ENCODE results near the gene GSTO2.

Gene GSTO2

DNA sequence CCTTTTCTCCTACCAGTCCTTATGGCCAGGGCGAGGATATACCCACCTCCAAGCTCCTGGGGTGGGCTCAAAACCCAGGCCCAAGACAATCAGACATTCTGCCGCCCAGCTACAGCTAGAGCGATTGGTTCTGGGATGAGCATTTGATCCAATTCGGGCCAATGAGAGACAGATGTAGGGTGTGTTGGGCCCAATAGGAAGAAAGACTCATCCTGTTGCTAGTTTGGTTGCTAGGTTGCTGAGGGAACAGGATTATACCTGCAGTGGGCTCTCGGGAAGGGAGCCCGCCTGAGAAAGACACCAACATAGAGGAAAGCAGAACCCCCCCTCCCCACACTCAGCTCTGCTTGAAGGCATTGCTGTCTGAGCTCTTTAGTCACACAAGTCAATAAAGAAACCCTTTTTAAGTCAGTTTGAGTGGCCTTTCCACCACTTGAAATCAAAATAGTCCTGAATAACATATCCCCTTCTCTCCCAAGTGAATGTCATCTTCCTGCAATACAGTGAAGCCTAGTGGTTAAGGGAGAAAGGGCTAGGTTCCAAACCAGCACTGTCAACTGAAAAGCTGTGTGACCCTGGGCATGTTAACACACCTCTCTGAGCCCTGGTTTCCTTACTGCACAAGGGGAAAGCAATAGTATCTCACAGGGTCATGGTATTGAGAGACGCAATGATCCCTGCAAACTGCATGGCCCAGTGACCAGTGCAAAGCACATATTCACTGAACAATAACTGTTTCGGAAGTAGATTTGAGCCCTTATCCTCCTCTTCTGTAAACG is 47.5 kb downstream of the GSTO2 start:
- Histone ChIP-seq H3K9me3 (ENCODE audit: insufficient read depth, low read length, severe bottlenecking) (no peaks in the 10 kb centered on the region), H3K27ac (ENCODE audit: low read length) (no peak overlapping the region), H2AFZ (ENCODE audit: low read depth, low read length) (no peak overlapping the region), H3K4me3 (ENCODE audit: low read depth in 1 of 2, low read length in 2 of 2) (no peak overlapping the region), H3K4me1 (ENCODE audit: insufficient read depth, low read length) (no peaks in the 10 kb centered on the region), H3K36me3 (ENCODE audit: insufficient read depth, low read length) (peaks cover 41% of the 10 kb centered on the region), H4K20me1 (ENCODE audit: insufficient read depth, low read length) (peaks cover 87% of the 10 kb centered on the region), H3K4me2 (ENCODE audit: insufficient read depth, low read length) (no peak overlapping the region), H3K79me2 (ENCODE audit: insufficient read depth, low read length) (peaks cover 51% of the 10 kb centered on the region), H3K27me3 (ENCODE audit: insufficient read depth, low read length, poor library complexity) (no peaks in the 10 kb centered on the region), H3K9ac (ENCODE audit: low read depth, low read length) (no peak overlapping the region)
- ATAC-seq (ENCODE audit: insufficient read depth, low read depth) (no peak), DNase-seq (no peak)
- TF ChIP-seq, protein P1, sequence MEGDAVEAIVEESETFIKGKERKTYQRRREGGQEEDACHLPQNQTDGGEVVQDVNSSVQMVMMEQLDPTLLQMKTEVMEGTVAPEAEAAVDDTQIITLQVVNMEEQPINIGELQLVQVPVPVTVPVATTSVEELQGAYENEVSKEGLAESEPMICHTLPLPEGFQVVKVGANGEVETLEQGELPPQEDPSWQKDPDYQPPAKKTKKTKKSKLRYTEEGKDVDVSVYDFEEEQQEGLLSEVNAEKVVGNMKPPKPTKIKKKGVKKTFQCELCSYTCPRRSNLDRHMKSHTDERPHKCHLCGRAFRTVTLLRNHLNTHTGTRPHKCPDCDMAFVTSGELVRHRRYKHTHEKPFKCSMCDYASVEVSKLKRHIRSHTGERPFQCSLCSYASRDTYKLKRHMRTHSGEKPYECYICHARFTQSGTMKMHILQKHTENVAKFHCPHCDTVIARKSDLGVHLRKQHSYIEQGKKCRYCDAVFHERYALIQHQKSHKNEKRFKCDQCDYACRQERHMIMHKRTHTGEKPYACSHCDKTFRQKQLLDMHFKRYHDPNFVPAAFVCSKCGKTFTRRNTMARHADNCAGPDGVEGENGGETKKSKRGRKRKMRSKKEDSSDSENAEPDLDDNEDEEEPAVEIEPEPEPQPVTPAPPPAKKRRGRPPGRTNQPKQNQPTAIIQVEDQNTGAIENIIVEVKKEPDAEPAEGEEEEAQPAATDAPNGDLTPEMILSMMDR (IDR thresholded peaks at IDR 0.05; ENCODE audit: borderline replicate concordance, extremely low read depth, low read length, poor library complexity, severe bottlenecking): no peak
- no peak for TF ChIP-seq EZH2 (IDR thresholded peaks at IDR 0.05; ENCODE audit: borderline replicate concordance, low read depth, low read length, severe bottlenecking)

DNA sequence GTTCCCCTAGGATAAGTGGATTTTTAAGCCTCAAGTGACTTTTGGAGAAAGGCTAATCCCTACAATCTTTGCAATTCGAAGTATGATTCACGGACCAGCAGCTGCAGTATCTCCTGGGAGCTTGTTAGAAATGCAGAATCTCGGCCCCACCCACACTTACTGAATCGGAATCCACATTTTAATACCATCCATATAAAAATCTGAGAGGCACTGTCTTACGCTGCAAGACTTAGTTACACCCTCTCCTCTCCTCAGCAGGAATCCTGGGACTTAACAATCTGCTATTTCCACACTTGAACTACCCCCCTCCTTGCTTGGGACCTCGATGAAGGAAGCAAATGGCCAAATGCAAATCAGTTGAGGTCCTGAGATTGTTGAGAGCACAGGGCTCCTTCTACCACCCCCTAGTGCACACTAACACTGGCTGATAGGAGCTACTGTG is 48.3 kb downstream of the GSTO2 start:
- H4K20me1 ChIP-seq (ENCODE audit: insufficient read depth, low read length): peaks cover 94% of the 10 kb centered on the region
- H3K27me3 ChIP-seq (ENCODE audit: insufficient read depth, low read length, poor library complexity): no peaks in the 10 kb centered on the region
- no peak overlapping the region for H3K4me2 ChIP-seq (ENCODE audit: insufficient read depth, low read length)
- H3K4me3 ChIP-seq (ENCODE audit: low read depth in 1 of 2, low read length in 2 of 2): no peak overlapping the region
- no peak overlapping the region for H2AFZ ChIP-seq (ENCODE audit: low read depth, low read length)
- no peak overlapping the region for H3K27ac ChIP-seq (ENCODE audit: low read length)
- no peak for DNase-seq
- no peak overlapping the region for H3K9ac ChIP-seq (ENCODE audit: low read depth, low read length)
- ATAC-seq (ENCODE audit: insufficient read depth, low read depth): no peak
- no peaks in the 10 kb centered on the region for H3K9me3 ChIP-seq (ENCODE audit: insufficient read depth, low read length, severe bottlenecking)
- TF ChIP-seq, protein P1 (IDR thresholded peaks at IDR 0.05; ENCODE audit: borderline replicate concordance, extremely low read depth, low read length, poor library complexity, severe bottlenecking): no peak
- no peak for TF ChIP-seq EZH2 (IDR thresholded peaks at IDR 0.05; ENCODE audit: borderline replicate concordance, low read depth, low read length, severe bottlenecking)
- no peaks in the 10 kb centered on the region for H3K4me1 ChIP-seq (ENCODE audit: insufficient read depth, low read length)
- H3K79me2 ChIP-seq (ENCODE audit: insufficient read depth, low read length): peaks cover 58% of the 10 kb centered on the region
- H3K36me3 ChIP-seq (ENCODE audit: insufficient read depth, low read length): peaks cover 40% of the 10 kb centered on the region

GRCh38 chr10:104317726-104318299 is 48.8 kb downstream of the GSTO2 start:
- H3K79me2 ChIP-seq (ENCODE audit: insufficient read depth, low read length): peaks cover 64% of the 10 kb centered on the region
- no peak for TF ChIP-seq EZH2 (IDR thresholded peaks at IDR 0.05; ENCODE audit: borderline replicate concordance, low read depth, low read length, severe bottlenecking)
- TF ChIP-seq, protein P1 (IDR thresholded peaks at IDR 0.05; ENCODE audit: borderline replicate concordance, extremely low read depth, low read length, poor library complexity, severe bottlenecking): no peak
- peaks cover 35% of the 10 kb centered on the region for H3K36me3 ChIP-seq (ENCODE audit: insufficient read depth, low read length)
- peaks cover 94% of the 10 kb centered on the region for H4K20me1 ChIP-seq (ENCODE audit: insufficient read depth, low read length)
- no peak overlapping the region for H3K9ac ChIP-seq (ENCODE audit: low read depth, low read length)
- H3K27me3 ChIP-seq (ENCODE audit: insufficient read depth, low read length, poor library complexity): no peaks in the 10 kb centered on the region
- no peak overlapping the region for H3K4me2 ChIP-seq (ENCODE audit: insufficient read depth, low read length)
- H2AFZ ChIP-seq (ENCODE audit: low read depth, low read length): no peak overlapping the region
- DNase-seq: no peak
- H3K27ac ChIP-seq (ENCODE audit: low read length): no peak overlapping the region
- no peaks in the 10 kb centered on the region for H3K4me1 ChIP-seq (ENCODE audit: insufficient read depth, low read length)
- H3K9me3 ChIP-seq (ENCODE audit: insufficient read depth, low read length, severe bottlenecking): no peaks in the 10 kb centered on the region
- no peak overlapping the region for H3K4me3 ChIP-seq (ENCODE audit: low read depth in 1 of 2, low read length in 2 of 2)
- no peak for ATAC-seq (ENCODE audit: insufficient read depth, low read depth)
